ENCODE results near the gene KCTD7.
"Not testable (repeated sequence)": the region's sequence is repeated elsewhere in the genome, so short reads cannot be mapped to it uniquely, and the experiment has no call there.

Gene KCTD7

GRCh38 chr7:66669496-66669895, 40.8 kb downstream of the KCTD7 start:
- peaks cover 3% of the 10 kb centered on the region for H3K36me3 ChIP-seq (ENCODE audit: control insufficient read depth, insufficient read depth, low read length)
- H3K27me3 ChIP-seq (replicated peaks; ENCODE audit: control insufficient read depth, insufficient read depth, low read length): no peaks in the 10 kb centered on the region
- TF ChIP-seq CTCF (IDR thresholded peaks at IDR 0.05; ENCODE audit: insufficient read depth, low read length, poor library complexity, severe bottlenecking): no peak
- no peak overlapping the region for H3K4me3 ChIP-seq (replicated peaks; ENCODE audit: low read depth, low read length)
- DNase-seq (ENCODE audit: extremely low read depth, insufficient read length): no peak

DNA sequence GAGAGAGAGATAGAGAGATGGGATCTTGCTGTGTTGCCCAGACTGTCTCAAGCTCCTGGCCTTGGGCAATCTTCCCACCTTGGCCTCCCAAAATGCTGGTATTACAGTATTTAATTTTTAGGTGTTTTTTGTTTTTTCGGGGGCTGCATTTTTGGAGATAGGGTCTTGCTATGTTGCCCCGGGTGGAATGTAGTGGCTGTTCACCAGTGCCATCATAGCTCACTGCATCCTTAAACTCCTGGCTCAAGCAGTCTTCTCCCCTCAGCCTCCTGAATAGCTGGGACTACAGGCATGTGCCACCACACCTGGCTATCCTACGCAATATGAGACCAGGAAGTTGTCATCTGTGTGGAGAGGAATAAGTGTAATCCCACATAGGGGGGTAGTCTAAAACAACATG, 42.4 kb downstream of the KCTD7 start:
- H3K4me3 ChIP-seq (replicated peaks; ENCODE audit: low read depth, low read length): no peak overlapping the region
- H3K36me3 ChIP-seq (ENCODE audit: control insufficient read depth, insufficient read depth, low read length): peaks cover 3% of the 10 kb centered on the region
- TF ChIP-seq CTCF (IDR thresholded peaks at IDR 0.05; ENCODE audit: insufficient read depth, low read length, poor library complexity, severe bottlenecking): no peak
- no peak for DNase-seq (ENCODE audit: extremely low read depth, insufficient read length)
- no peaks in the 10 kb centered on the region for H3K27me3 ChIP-seq (replicated peaks; ENCODE audit: control insufficient read depth, insufficient read depth, low read length)

GRCh38 chr7:66671486-66671885, 42.8 kb downstream of the KCTD7 start:
- not testable (repeated sequence) for H3K27me3 ChIP-seq (replicated peaks; ENCODE audit: control insufficient read depth, insufficient read depth, low read length); H3K4me3 ChIP-seq (replicated peaks; ENCODE audit: low read depth, low read length); DNase-seq (ENCODE audit: extremely low read depth, insufficient read length); H3K36me3 ChIP-seq (ENCODE audit: control insufficient read depth, insufficient read depth, low read length)

- DNase-seq (ENCODE audit: extremely low read depth, insufficient read length); H3K4me3 ChIP-seq (replicated peaks; ENCODE audit: low read depth, low read length); H3K36me3 ChIP-seq (ENCODE audit: control insufficient read depth, insufficient read depth, low read length); H3K27me3 ChIP-seq (replicated peaks; ENCODE audit: control insufficient read depth, insufficient read depth, low read length): not testable (repeated sequence)
Measured at GRCh38 chr7:66672432-66673123, 43.9 kb downstream of the KCTD7 start.

- not testable (repeated sequence) for DNase-seq (ENCODE audit: extremely low read depth, insufficient read length); H3K27me3 ChIP-seq (replicated peaks; ENCODE audit: control insufficient read depth, insufficient read depth, low read length); H3K4me3 ChIP-seq (replicated peaks; ENCODE audit: low read depth, low read length); H3K36me3 ChIP-seq (ENCODE audit: control insufficient read depth, insufficient read depth, low read length)
Measured at GRCh38 chr7:66673124-66673640, 44.5 kb downstream of the KCTD7 start.

DNA sequence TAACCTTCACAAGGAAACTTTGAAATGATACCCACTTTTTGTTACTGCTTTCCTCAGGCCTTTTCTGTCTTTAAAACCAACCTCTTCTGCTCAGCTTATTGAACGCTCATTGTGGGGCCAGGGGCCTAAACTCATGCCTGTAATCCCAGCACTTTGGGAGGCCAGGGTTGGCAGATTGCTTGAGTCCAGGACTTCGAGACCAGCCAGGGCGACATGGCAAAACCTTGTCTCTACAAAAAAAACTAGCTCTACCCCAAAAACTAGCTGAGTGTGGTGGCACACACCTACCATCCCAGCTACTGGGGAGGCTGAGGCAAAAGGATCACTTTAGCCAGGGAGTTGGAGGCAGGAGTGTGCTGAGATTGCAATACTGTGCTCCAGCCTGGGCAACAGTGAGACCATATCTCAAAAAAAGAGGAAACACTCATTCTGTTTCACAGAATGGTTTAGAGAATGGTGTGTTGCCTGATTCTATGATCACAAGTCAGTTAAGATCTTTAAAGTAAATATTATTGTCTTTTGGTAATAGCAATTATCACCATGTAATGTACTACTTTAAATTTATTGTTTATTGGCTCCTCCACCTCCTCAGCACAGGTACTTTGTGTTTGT, 51.1 kb downstream of the KCTD7 start:
- no peaks in the 10 kb centered on the region for H3K36me3 ChIP-seq (ENCODE audit: control insufficient read depth, insufficient read depth, low read length)
- TF ChIP-seq CTCF (IDR thresholded peaks at IDR 0.05; ENCODE audit: insufficient read depth, low read length, poor library complexity, severe bottlenecking): no peak
- H3K4me3 ChIP-seq (replicated peaks; ENCODE audit: low read depth, low read length): no peak overlapping the region; the same call in 1 of the 2 replicates
- no peak for DNase-seq (ENCODE audit: extremely low read depth, insufficient read length)
- H3K27me3 ChIP-seq (replicated peaks; ENCODE audit: control insufficient read depth, insufficient read depth, low read length): no peaks in the 10 kb centered on the region

GRCh38 chr7:66681491-66682349, 53.0 kb downstream of the KCTD7 start:
- no peak for TF ChIP-seq CTCF (IDR thresholded peaks at IDR 0.05; ENCODE audit: insufficient read depth, low read length, poor library complexity, severe bottlenecking)
- no peaks in the 10 kb centered on the region for H3K27me3 ChIP-seq (replicated peaks; ENCODE audit: control insufficient read depth, insufficient read depth, low read length)
- H3K4me3 ChIP-seq (replicated peaks; ENCODE audit: low read depth, low read length): peak overlapping the region; percentile 98
- H3K36me3 ChIP-seq (ENCODE audit: control insufficient read depth, insufficient read depth, low read length): no peaks in the 10 kb centered on the region
- peak; percentile 94 for DNase-seq (ENCODE audit: extremely low read depth, insufficient read length)
